Testis (tissue), 2 donors: ENCODE data around the gene NOVA1.

Experiments used
- CTCF ChIP-seq, 3 experiments: fragments of 450-650 bp in 2 of 3; fragments of 200-600 bp in 1 of 3; sonication (generic) in 1 of 3; IDR thresholded peaks; one replicate each; pipeline ENCODE4 v1.5.1; 2016 to 2019; ENCODE audit warnings: antibody characterized with exemption in 3 of 3, mild to moderate bottlenecking in 2 of 3, moderate library complexity in 1 of 3
- POLR2A ChIP-seq: fragments of 450-650 bp; IDR thresholded peaks from one replicate; pipeline ENCODE4 v1.6.1; 2017; ENCODE audit warnings: antibody characterized with exemption, mild to moderate bottlenecking, moderate library complexity

- TF ChIP-seq CTCF (IDR thresholded peaks at IDR 0.05) (no peak), POLR2A (no peak)
Measured at GRCh38 chr14:26595926-26596542, 1.8 kb downstream of the NOVA1 start.
